Gastrocnemius medialis (tissue), 4 donors: Measurements from ENCODE around the gene TOM1. TPM values are rescaled to one million over a fixed set of nuclear protein-coding genes. Genes with fewer than 3 reads are reported as not detected.

ENCODE experiments used
- ATAC-seq, 2 donors: fragments of 150-250 bp; one replicate each; pipeline ENCODE4 v1.9.1; 2016
- DNase-seq, 2 donors: peaks; one replicate each; pipeline ENCODE4 v3.0.0-alpha.2; 2019
- H3K27ac ChIP-seq, 4 donors: fragments of 200-600 bp; sonication (generic); 1 replicate in 1 of 4; 2 replicates in 3 of 4; pipeline ENCODE4 v1.5.1; 2016 to 2018; ENCODE audit warnings: mild to moderate bottlenecking in 2 of 4, moderate library complexity in 1 of 4
- H3K27me3 ChIP-seq, 3 donors: fragments of 200-600 bp; sonication (generic) in 2 of 3; 1 replicate in 1 of 3; 2 replicates in 2 of 3; pipeline versions ENCODE4 v1.5.1 to v1.6.0; 2016 to 2019; ENCODE audit warnings: mild to moderate bottlenecking in 1 of 3, moderate library complexity in 1 of 3
- H3K36me3 ChIP-seq, 2 donors: fragments of 200-600 bp; sonication (generic) in 1 of 2; one replicate each; pipeline ENCODE4 v1.5.1; 2017 to 2018
- H3K4me1 ChIP-seq, 2 donors: fragments of 200-600 bp; sonication (generic) in 1 of 2; one replicate each; pipeline ENCODE4 v1.5.1; 2016 to 2017; ENCODE audit warnings: mild to moderate bottlenecking in 2 of 2
- H3K4me3 ChIP-seq, 4 donors: fragments of 200-600 bp; sonication (generic) in 3 of 4; 1 replicate in 1 of 4; 2 replicates in 3 of 4; pipeline ENCODE4 v1.5.1; 2016 to 2019; ENCODE audit warnings: mild to moderate bottlenecking in 2 of 4
- H3K9me3 ChIP-seq, 3 donors: fragments of 200-600 bp; sonication (generic) in 2 of 3; 1 replicate in 1 of 3; 2 replicates in 2 of 3; pipeline ENCODE4 v1.5.1; 2016 to 2019
- POLR2A ChIP-seq, 2 donors: fragments of 450-650 bp; IDR thresholded peaks; one replicate each; pipeline ENCODE4 v1.6.1; 2017; ENCODE audit warnings: antibody characterized with exemption in 2 of 2, mild to moderate bottlenecking in 2 of 2, moderate library complexity in 2 of 2
- in situ Hi-C, 4 donors: fragments of 200-750 bp; cut with MboI; loops; one replicate each; pipeline versions ENCODE4 v1.15.0 to v1.8.0; 2017; ENCODE audit warnings: low sequenced_read_pairs in 4 of 4
- intact Hi-C: fragments of 100-400 bp; cut with DNase I; formaldehyde crosslinking; loops from one replicate; pipeline ENCODE4 v1.15.1; 2023; ENCODE audit warnings: low total_unique reads
- total RNA-seq, 4 donors: library from RNA; depleted of rRNA; stranded (reverse); fragments of >200 nt; gene quantifications; one replicate each; pipeline versions ENCODE4 v1.1.0 to v1.2.3, GENCODE V29; 2016
- TF ChIP-seq, protein P1 (sequence below), 5 experiments: fragments of 450-650 bp in 3 of 5; fragments of 200-600 bp in 2 of 5; sonication (generic) in 2 of 5; IDR thresholded peaks in 4 of 5; conservative IDR thresholded peaks in 1 of 5; 1 replicate in 4 of 5; 2 replicates in 1 of 5; pipeline ENCODE4 v1.5.1; 2016 to 2019; ENCODE audit warnings: antibody characterized with exemption in 5 of 5, mild to moderate bottlenecking in 3 of 5, moderate library complexity in 3 of 5

The TOM1 gene
- total RNA-seq, 4 donors from 2014 or later = 363 to 609 (median 425) TPM

DNA sequence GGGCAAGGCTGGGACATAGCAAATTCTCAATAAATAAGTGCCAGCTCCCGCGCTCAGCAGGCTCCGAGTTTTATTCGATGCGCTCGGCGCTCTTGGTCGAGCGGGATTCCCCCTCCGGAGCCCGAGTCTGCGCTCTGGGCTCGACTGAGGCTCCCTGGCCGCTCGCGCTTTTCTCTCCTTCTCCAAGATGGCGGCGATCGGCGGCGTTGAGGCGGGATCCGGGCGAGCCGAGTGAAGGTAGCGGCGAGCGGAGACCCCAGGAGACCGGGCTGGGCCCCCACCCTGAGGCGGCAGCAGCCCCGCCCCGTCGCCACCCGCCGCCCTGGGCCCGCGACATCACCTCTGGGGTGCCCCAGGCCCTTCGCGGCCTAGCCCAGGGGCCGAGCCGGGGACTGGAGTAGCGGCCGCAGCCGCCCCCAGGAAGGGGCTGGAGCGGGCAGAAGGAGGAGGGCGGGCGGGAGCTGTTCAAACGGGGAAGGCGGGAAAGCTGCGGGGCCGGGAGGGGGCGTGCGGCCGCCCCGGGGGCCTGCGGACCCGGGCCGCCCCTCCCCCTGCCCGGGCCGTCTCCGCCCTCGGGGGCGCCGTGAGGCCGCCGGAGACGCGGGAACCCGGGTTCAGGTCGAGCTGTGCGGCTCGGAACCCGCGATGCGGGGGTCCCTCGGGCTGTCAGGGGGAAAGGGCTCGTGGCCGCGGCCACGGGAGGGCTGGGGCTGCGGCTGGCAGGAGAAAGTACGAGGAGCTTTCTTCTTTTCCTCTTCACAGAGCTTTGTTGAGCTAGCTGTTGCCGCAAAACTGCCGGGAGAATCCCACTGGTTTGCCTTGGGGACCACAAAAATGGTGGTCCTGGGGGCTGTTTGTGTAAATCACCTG lies 42.1 kb upstream of the TOM1 start, which contains the start of gene HMGXB4:
Gene HMGXB4, plus strand, starts transcription at position 173 of the 870 bp plus-strand sequence. CDS start 4,898 bp downstream, outside the sequence.
- in situ Hi-C loops (no loop called here), intact Hi-C loops (loop anchor here (1.0 to 5.0 kb wide), 2 partner anchors 40 to 73 kb away; partner anchors contain the start of gene TOM1)
- Histone ChIP-seq H3K4me1 (peaks cover 15 to 18% of the 10 kb centered on the region in 2 donors), H3K9me3 (no peaks in the 10 kb centered on the region), H3K4me3 (peak within 1 kb of the TSS; percentile 83 to 98 (median 90)), H3K27ac (peak within 1 kb of the TSS; percentile 83 to 99 (median 97)), H3K36me3 (peaks cover 0 to 5% of the 10 kb centered on the region in 2 donors), H3K27me3 (no peaks in the 10 kb centered on the region)
- ATAC-seq (peak; percentile 95 to 96), DNase-seq (peak; percentile 69 to 79)
- peak in 1 of 2 donors; percentile 8 for TF ChIP-seq POLR2A (IDR thresholded peaks at IDR 0.05)
- TF ChIP-seq, protein P1, sequence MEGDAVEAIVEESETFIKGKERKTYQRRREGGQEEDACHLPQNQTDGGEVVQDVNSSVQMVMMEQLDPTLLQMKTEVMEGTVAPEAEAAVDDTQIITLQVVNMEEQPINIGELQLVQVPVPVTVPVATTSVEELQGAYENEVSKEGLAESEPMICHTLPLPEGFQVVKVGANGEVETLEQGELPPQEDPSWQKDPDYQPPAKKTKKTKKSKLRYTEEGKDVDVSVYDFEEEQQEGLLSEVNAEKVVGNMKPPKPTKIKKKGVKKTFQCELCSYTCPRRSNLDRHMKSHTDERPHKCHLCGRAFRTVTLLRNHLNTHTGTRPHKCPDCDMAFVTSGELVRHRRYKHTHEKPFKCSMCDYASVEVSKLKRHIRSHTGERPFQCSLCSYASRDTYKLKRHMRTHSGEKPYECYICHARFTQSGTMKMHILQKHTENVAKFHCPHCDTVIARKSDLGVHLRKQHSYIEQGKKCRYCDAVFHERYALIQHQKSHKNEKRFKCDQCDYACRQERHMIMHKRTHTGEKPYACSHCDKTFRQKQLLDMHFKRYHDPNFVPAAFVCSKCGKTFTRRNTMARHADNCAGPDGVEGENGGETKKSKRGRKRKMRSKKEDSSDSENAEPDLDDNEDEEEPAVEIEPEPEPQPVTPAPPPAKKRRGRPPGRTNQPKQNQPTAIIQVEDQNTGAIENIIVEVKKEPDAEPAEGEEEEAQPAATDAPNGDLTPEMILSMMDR (IDR thresholded peaks at IDR 0.05 in 4 of 5, conservative IDR thresholded peaks at IDR 0.05 in 1 of 5) = peak in 1 of 5 experiments; percentile 39

DNA sequence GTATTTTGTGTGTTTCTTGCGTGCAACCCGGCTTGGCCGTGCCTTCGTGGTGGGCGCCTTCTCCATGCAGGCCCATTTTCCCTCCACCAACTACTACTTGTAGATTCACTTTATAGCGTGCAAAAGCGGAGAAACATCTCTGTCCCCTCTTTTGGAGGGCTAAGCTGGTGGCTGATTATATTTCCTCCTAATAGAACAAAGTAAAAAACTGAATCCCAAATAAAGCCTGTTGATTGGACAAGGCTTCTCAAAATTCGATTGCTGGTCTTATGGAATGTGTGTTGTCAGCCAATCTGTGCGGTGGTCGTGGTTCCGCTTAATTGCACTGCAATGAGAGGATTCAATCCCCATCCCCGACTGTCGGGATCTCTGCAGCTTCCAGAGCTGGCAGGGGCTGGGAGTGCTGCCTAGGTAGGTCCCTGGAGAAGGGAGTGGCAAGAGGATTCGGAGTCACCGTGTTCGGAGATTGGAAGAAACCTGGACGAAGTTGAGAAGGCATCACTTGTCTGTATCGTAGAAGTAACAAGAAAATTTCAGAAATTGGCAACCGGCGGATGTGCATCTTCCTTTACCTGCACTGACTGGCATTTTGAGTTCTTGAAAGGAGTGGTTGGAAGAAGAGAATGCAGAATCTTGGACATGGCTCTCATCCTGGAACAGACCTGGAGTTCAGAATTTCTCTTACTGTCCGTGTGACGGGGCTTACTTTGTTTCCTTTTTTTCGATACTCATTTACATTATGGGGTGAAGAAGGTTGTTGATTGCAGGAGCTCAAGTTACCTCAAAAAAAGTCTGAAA lies 41.3 kb upstream of the TOM1 start:
- peak overlapping the region; percentile 83 to 99 (median 97) for H3K27ac ChIP-seq
- H3K4me3 ChIP-seq = peak overlapping the region; percentile 83 to 98 (median 90)
- no peak for TF ChIP-seq POLR2A (IDR thresholded peaks at IDR 0.05)
- TF ChIP-seq, protein P1 (IDR thresholded peaks at IDR 0.05 in 4 of 5, conservative IDR thresholded peaks at IDR 0.05 in 1 of 5) = no peak
- in situ Hi-C loops (no loop called here), intact Hi-C loops (loop anchor here (5.0 kb wide), 1 partner anchor 39 kb away; the partner anchor contains the start of gene TOM1)
- no peaks in the 10 kb centered on the region for H3K9me3 ChIP-seq
- no peaks in the 10 kb centered on the region for H3K27me3 ChIP-seq
- H3K4me1 ChIP-seq = peaks cover 15 to 18% of the 10 kb centered on the region in 2 donors
- ATAC-seq = peak in 1 of 2 donors; percentile 4
- DNase-seq = no peak
- H3K36me3 ChIP-seq = peaks cover 0 to 13% of the 10 kb centered on the region in 2 donors

DNA sequence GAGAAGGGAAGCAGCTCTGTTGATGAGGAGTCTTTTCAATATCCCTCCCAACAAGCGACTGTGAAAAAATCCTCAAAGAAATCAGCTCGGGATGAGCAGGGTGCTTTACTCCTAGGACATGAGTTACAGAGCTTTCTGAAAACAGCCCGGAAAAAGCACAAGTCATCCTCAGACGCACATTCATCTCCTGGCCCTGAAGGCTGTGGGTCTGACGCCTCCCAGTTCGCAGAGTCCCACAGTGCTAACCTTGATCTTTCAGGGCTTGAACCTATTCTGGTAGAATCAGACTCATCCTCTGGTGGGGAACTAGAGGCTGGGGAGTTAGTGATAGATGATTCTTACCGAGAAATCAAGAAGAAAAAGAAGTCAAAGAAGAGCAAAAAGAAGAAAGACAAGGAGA lies 34.7 kb upstream of the TOM1 start:
- no peak for TF ChIP-seq POLR2A (IDR thresholded peaks at IDR 0.05)
- TF ChIP-seq, protein P1 (IDR thresholded peaks at IDR 0.05 in 4 of 5, conservative IDR thresholded peaks at IDR 0.05 in 1 of 5) = no peak
- intact Hi-C loops (no loop called here), in situ Hi-C loops (no loop called here)
- Histone ChIP-seq H3K36me3 (peaks cover 6 to 74% of the 10 kb centered on the region in 2 donors), H3K4me1 (peaks cover 0 to 4% of the 10 kb centered on the region in 2 donors), H3K9me3 (no peaks in the 10 kb centered on the region), H3K27me3 (no peaks in the 10 kb centered on the region), H3K4me3 (no peak overlapping the region), H3K27ac (no peak overlapping the region)
- no peak for ATAC-seq
- DNase-seq = no peak

DNA sequence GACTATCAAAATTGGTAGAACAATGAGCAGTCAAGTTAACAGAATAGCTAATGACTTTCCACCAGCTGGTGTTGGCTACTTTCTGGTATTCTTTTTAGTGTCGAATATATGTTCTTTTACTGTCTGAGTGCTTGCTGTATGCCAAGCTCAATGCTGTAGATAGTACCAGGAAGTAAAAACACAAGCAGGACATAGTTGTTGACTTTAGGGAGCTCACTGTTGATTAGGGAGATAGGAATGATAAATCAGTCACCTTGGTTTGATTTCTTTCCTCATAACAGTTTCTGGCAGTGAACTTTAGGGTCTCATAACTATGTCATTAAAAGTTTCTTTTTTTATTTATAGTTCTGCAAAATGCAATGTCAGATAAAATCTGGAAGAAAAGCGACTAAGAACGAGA lies 33.4 kb upstream of the TOM1 start:
- Histone ChIP-seq H3K27ac (no peak overlapping the region), H3K27me3 (no peaks in the 10 kb centered on the region), H3K4me1 (peaks cover 0 to 4% of the 10 kb centered on the region in 2 donors), H3K9me3 (no peaks in the 10 kb centered on the region), H3K36me3 (peaks cover 6 to 86% of the 10 kb centered on the region in 2 donors), H3K4me3 (no peak overlapping the region)
- ATAC-seq (no peak), DNase-seq (no peak)
- TF ChIP-seq POLR2A (IDR thresholded peaks at IDR 0.05) = no peak
- TF ChIP-seq, protein P1 (IDR thresholded peaks at IDR 0.05 in 4 of 5, conservative IDR thresholded peaks at IDR 0.05 in 1 of 5) = no peak
- in situ Hi-C loops = no loop called here
- intact Hi-C loops = no loop called here
